Peyer's patch (tissue), 4 donors: ENCODE measurements around the gene CLTA. TPM values are rescaled to one million over a fixed set of nuclear protein-coding genes. Genes with fewer than 3 reads are reported as not detected.

ENCODE experiments used
- DNase-seq, 3 donors: peaks; one replicate each; pipeline ENCODE4 v3.0.0-alpha.2; 2017 to 2019
- H3K27ac ChIP-seq, 4 donors: fragments of 200-600 bp; sonication (generic); one replicate each; pipeline ENCODE4 v1.5.1; 2016 to 2019
- H3K27me3 ChIP-seq, 2 donors: fragments of 200-600 bp; sonication (generic); one replicate each; pipeline ENCODE4 v1.5.1; 2019
- H3K36me3 ChIP-seq, 3 donors: fragments of 200-600 bp; sonication (generic); one replicate each; pipeline ENCODE4 v1.5.1; 2016 to 2019
- H3K4me1 ChIP-seq, 4 donors: fragments of 200-600 bp; sonication (generic); one replicate each; pipeline ENCODE4 v1.5.1; 2016 to 2019
- H3K4me3 ChIP-seq, 4 donors: fragments of 200-600 bp; sonication (generic); 1 replicate in 3 of 4; 2 replicates in 1 of 4; pipeline ENCODE4 v1.5.1; 2016 to 2019; ENCODE audit warnings: mild to moderate bottlenecking in 1 of 4
- H3K9me3 ChIP-seq, 4 donors: fragments of 200-600 bp; sonication (generic); one replicate each; pipeline ENCODE4 v1.5.1; 2016 to 2019; ENCODE audit warnings: mild to moderate bottlenecking in 1 of 4
- CTCF ChIP-seq, 6 experiments: fragments of 450-650 bp in 4 of 6; fragments of 200-600 bp in 2 of 6; sonication (generic) in 1 of 6; IDR thresholded peaks; one replicate each; pipeline ENCODE4 v1.5.1; 2017 to 2019; ENCODE audit warnings: antibody characterized with exemption in 6 of 6, mild to moderate bottlenecking in 3 of 6, moderate library complexity in 1 of 6
- POLR2A ChIP-seq, 2 donors: fragments of 450-650 bp; IDR thresholded peaks; one replicate each; pipeline ENCODE4 v1.5.1; 2017; ENCODE audit warnings: antibody characterized with exemption in 2 of 2, mild to moderate bottlenecking in 2 of 2, moderate library complexity in 2 of 2
- total RNA-seq, 4 donors: library from RNA; depleted of rRNA; stranded (reverse); fragments of >200 nt; gene quantifications; one replicate each; pipeline ENCODE4 v1.1.0, GENCODE V29; 2016

Gene CLTA
- total RNA-seq, 4 donors from 2014 or later = 131 to 150 (median 133) TPM

- Histone ChIP-seq H3K27ac (no peak overlapping the region), H3K36me3 (peaks cover 0 to 98% (median 4%) of the 10 kb centered on the region in 3 donors)
These were observed 16.9 kb downstream of the CLTA start for GRCh38 chr9:36207546-36208012.

GRCh38 chr9:36208521-36209253 lies 18.0 kb downstream of the CLTA start:
- no peaks in the 10 kb centered on the region for H3K27me3 ChIP-seq
- no peaks in the 10 kb centered on the region for H3K4me1 ChIP-seq
- no peak for TF ChIP-seq CTCF (IDR thresholded peaks at IDR 0.05)
- no peak for TF ChIP-seq POLR2A (IDR thresholded peaks at IDR 0.05)
- peaks cover 0 to 97% (median 4%) of the 10 kb centered on the region in 3 donors for H3K36me3 ChIP-seq
- no peak for DNase-seq
- H3K4me3 ChIP-seq = no peak overlapping the region
- no peaks in the 10 kb centered on the region for H3K9me3 ChIP-seq
- H3K27ac ChIP-seq = no peak overlapping the region

More at GRCh38 chr9:36207546-36208012, 16.9 kb downstream of the CLTA start:
- Histone ChIP-seq H3K4me1 (no peaks in the 10 kb centered on the region), H3K4me3 (no peak overlapping the region), H3K9me3 (no peaks in the 10 kb centered on the region), H3K27me3 (no peaks in the 10 kb centered on the region)
- no peak for DNase-seq
- TF ChIP-seq CTCF (IDR thresholded peaks at IDR 0.05) = no peak
- TF ChIP-seq POLR2A (IDR thresholded peaks at IDR 0.05) = no peak

- Histone ChIP-seq H3K4me3 (no peak overlapping the region), H3K27me3 (no peaks in the 10 kb centered on the region), H3K36me3 (peaks cover 0 to 83% (median 4%) of the 10 kb centered on the region in 3 donors), H3K4me1 (no peaks in the 10 kb centered on the region), H3K27ac (no peak overlapping the region), H3K9me3 (no peaks in the 10 kb centered on the region)
- no peak for DNase-seq
- TF ChIP-seq POLR2A (IDR thresholded peaks at IDR 0.05) = no peak
- no peak for TF ChIP-seq CTCF (IDR thresholded peaks at IDR 0.05)
These were observed 20.0 kb downstream of the CLTA start for GRCh38 chr9:36210722-36211121.

GRCh38 chr9:36211510-36211909 lies 20.8 kb downstream of the CLTA start:
- TF ChIP-seq CTCF (IDR thresholded peaks at IDR 0.05) (no peak), POLR2A (IDR thresholded peaks at IDR 0.05) (no peak)
- H3K27me3 ChIP-seq = no peaks in the 10 kb centered on the region
- no peaks in the 10 kb centered on the region for H3K4me1 ChIP-seq
- no peaks in the 10 kb centered on the region for H3K9me3 ChIP-seq
- peaks cover 0 to 80% (median 4%) of the 10 kb centered on the region in 3 donors for H3K36me3 ChIP-seq
- no peak for DNase-seq
- no peak overlapping the region for H3K4me3 ChIP-seq
- no peak overlapping the region for H3K27ac ChIP-seq

- no peak overlapping the region for H3K4me3 ChIP-seq
- peaks cover 0 to 78% (median 4%) of the 10 kb centered on the region in 3 donors for H3K36me3 ChIP-seq
- H3K27me3 ChIP-seq = no peaks in the 10 kb centered on the region
- DNase-seq = no peak
- no peaks in the 10 kb centered on the region for H3K9me3 ChIP-seq
- no peaks in the 10 kb centered on the region for H3K4me1 ChIP-seq
- no peak overlapping the region for H3K27ac ChIP-seq
- TF ChIP-seq POLR2A (IDR thresholded peaks at IDR 0.05) (no peak), CTCF (IDR thresholded peaks at IDR 0.05) (no peak)
These were observed 22.7 kb downstream of the CLTA start for GRCh38 chr9:36213387-36213786.
